ENCODE data around the gene APOC3. TPM values are rescaled to one million over a fixed set of nuclear protein-coding genes. Genes with fewer than 3 reads are reported as not detected.

The APOC3 gene
- total and polyA plus RNA-seq, 2 donors (not counting 1 experiment from before 2014, with no cell fraction given): not detected

- Histone ChIP-seq H2AFZ (ENCODE audit: low read length) (peak overlapping the region; percentile 39), H3K9ac (ENCODE audit: insufficient read depth, low read length) (no peak overlapping the region), H3K27me3 (ENCODE audit: control insufficient read depth, insufficient read depth, low read length) (no peaks in the 10 kb centered on the region), H3K4me2 (ENCODE audit: extremely low read depth, insufficient read depth, low read length) (peak overlapping the region; percentile 2), H3K79me2 (ENCODE audit: control insufficient read depth, insufficient read depth, low read length) (no peaks in the 10 kb centered on the region), H3K4me3 (replicated peaks in 1 of 4; ENCODE audit: control extremely low read depth in 1 of 4, insufficient read depth in 1 of 4, low read depth in 3 of 4, low read length in 4 of 4) (no peak overlapping the region), H4K20me1 (ENCODE audit: control insufficient read depth, extremely low read depth, insufficient read depth, low read length) (no peaks in the 10 kb centered on the region), H3K36me3 (ENCODE audit: control insufficient read depth, insufficient read depth, low read length) (no peaks in the 10 kb centered on the region), H3K27ac (ENCODE audit: insufficient read depth, low read length) (no peak overlapping the region), H3K4me1 (ENCODE audit: control insufficient read depth, extremely low read depth, insufficient read depth, low read length) (peaks cover 9% of the 10 kb centered on the region), H3K9me3 (ENCODE audit: control insufficient read depth, insufficient read depth, low read depth, low read length) (no peaks in the 10 kb centered on the region)
- DNase-seq (ENCODE audit: low read depth in 2 of 2): peak in 1 of 2 donors; percentile 85
- TF ChIP-seq CTCF (conservative IDR thresholded peaks at IDR 0.05 in 1 of 2, IDR thresholded peaks at IDR 0.05 in 1 of 2; ENCODE audit: low read depth in 1 of 2, low read length in 2 of 2): no peak
- TF ChIP-seq EZH2 (IDR thresholded peaks at IDR 0.05; ENCODE audit: low read length, missing control alignments): no peak
These were observed 36.6 kb upstream of the APOC3 start for GRCh38 chr11:116792869-116793771.

GRCh38 chr11:116793772-116794097 lies 36.0 kb upstream of the APOC3 start:
- TF ChIP-seq CTCF (conservative IDR thresholded peaks at IDR 0.05 in 1 of 2, IDR thresholded peaks at IDR 0.05 in 1 of 2; ENCODE audit: low read depth in 1 of 2, low read length in 2 of 2) (no peak), EZH2 (IDR thresholded peaks at IDR 0.05; ENCODE audit: low read length, missing control alignments) (no peak)
- peak overlapping the region; percentile 39 for H2AFZ ChIP-seq (ENCODE audit: low read length)
- no peaks in the 10 kb centered on the region for H3K9me3 ChIP-seq (ENCODE audit: control insufficient read depth, insufficient read depth, low read depth, low read length)
- H3K27ac ChIP-seq (ENCODE audit: insufficient read depth, low read length): no peak overlapping the region
- no peaks in the 10 kb centered on the region for H3K79me2 ChIP-seq (ENCODE audit: control insufficient read depth, insufficient read depth, low read length)
- no peak overlapping the region for H3K4me2 ChIP-seq (ENCODE audit: extremely low read depth, insufficient read depth, low read length)
- DNase-seq (ENCODE audit: low read depth in 2 of 2): peak in 1 of 2 donors; percentile 34
- H3K9ac ChIP-seq (ENCODE audit: insufficient read depth, low read length): no peak overlapping the region
- no peaks in the 10 kb centered on the region for H3K36me3 ChIP-seq (ENCODE audit: control insufficient read depth, insufficient read depth, low read length)
- peaks cover 9% of the 10 kb centered on the region for H3K4me1 ChIP-seq (ENCODE audit: control insufficient read depth, extremely low read depth, insufficient read depth, low read length)
- H3K4me3 ChIP-seq (replicated peaks in 1 of 4; ENCODE audit: control extremely low read depth in 1 of 4, insufficient read depth in 1 of 4, low read depth in 3 of 4, low read length in 4 of 4): no peak overlapping the region
- no peaks in the 10 kb centered on the region for H4K20me1 ChIP-seq (ENCODE audit: control insufficient read depth, extremely low read depth, insufficient read depth, low read length)
- H3K27me3 ChIP-seq (ENCODE audit: control insufficient read depth, insufficient read depth, low read length): no peaks in the 10 kb centered on the region

- H3K27ac ChIP-seq (ENCODE audit: insufficient read depth, low read length): no peak overlapping the region
- H3K79me2 ChIP-seq (ENCODE audit: control insufficient read depth, insufficient read depth, low read length): no peaks in the 10 kb centered on the region
- TF ChIP-seq CTCF (conservative IDR thresholded peaks at IDR 0.05 in 1 of 2, IDR thresholded peaks at IDR 0.05 in 1 of 2; ENCODE audit: low read depth in 1 of 2, low read length in 2 of 2): no peak
- TF ChIP-seq EZH2 (IDR thresholded peaks at IDR 0.05; ENCODE audit: low read length, missing control alignments): no peak
- no peak overlapping the region for H3K9ac ChIP-seq (ENCODE audit: insufficient read depth, low read length)
- H4K20me1 ChIP-seq (ENCODE audit: control insufficient read depth, extremely low read depth, insufficient read depth, low read length): no peaks in the 10 kb centered on the region
- no peaks in the 10 kb centered on the region for H3K36me3 ChIP-seq (ENCODE audit: control insufficient read depth, insufficient read depth, low read length)
- H3K9me3 ChIP-seq (ENCODE audit: control insufficient read depth, insufficient read depth, low read depth, low read length): no peaks in the 10 kb centered on the region
- no peaks in the 10 kb centered on the region for H3K27me3 ChIP-seq (ENCODE audit: control insufficient read depth, insufficient read depth, low read length)
- DNase-seq (ENCODE audit: low read depth in 2 of 2): no peak
- H3K4me3 ChIP-seq (replicated peaks in 1 of 4; ENCODE audit: control extremely low read depth in 1 of 4, insufficient read depth in 1 of 4, low read depth in 3 of 4, low read length in 4 of 4): no peak overlapping the region
- no peak overlapping the region for H3K4me2 ChIP-seq (ENCODE audit: extremely low read depth, insufficient read depth, low read length)
- no peak overlapping the region for H2AFZ ChIP-seq (ENCODE audit: low read length)
- H3K4me1 ChIP-seq (ENCODE audit: control insufficient read depth, extremely low read depth, insufficient read depth, low read length): peaks cover 9% of the 10 kb centered on the region
These were observed 34.9 kb upstream of the APOC3 start for GRCh38 chr11:116794851-116795250.

All from fibroblast of lung (primary cell).